HG03064 (cell line): ENCODE data around the gene FNDC4.
"Not testable (repeated sequence)": the region's sequence is repeated elsewhere in the genome, so short reads cannot be mapped to it uniquely, and the experiment has no call there.

Experiments
- ATAC-seq: cut with Tn5 transposase; IDR thresholded peaks from one replicate; pipeline ENCODE4 v1.9.1; 2021; ENCODE audit warnings: low read depth; ENCODE audit not compliant: unreplicated experiment

FNDC4 gene

DNA sequence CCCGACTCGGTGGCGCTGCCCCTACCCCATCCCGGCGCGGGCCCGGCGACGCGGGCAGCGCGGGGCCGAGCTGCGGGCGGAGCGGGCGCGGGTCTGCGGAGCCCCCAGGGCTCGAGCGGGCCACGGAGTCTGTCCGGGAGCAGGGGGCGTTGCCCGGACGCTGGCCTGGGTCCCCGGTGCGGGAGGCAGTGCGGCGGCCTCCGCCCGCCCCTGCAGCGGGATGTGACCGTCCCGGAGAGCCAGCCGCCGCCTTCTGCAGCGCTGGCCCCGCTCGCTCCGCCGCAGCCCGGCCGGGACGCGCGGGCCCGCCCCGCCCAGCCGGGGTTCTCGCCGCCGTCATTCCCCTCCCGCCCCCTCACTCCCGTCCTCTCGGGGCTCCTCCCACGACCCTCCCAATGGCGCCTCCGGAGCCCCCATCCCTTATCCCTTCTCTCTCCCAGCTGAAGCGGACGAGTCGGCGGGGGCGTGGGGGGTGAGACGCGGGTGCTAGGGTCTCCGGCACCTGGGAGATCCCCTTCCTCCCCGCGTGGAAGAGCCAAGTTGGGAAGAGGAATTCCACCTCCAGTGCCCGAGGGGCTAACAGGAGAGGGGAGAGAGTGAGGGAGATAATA is at the start of gene FNDC4:
Gene FNDC4 (minus strand): TSS at position 257 of the 611 bp plus-strand sequence. CDS start 521 bp downstream, outside the sequence.
- no peak for ATAC-seq

DNA sequence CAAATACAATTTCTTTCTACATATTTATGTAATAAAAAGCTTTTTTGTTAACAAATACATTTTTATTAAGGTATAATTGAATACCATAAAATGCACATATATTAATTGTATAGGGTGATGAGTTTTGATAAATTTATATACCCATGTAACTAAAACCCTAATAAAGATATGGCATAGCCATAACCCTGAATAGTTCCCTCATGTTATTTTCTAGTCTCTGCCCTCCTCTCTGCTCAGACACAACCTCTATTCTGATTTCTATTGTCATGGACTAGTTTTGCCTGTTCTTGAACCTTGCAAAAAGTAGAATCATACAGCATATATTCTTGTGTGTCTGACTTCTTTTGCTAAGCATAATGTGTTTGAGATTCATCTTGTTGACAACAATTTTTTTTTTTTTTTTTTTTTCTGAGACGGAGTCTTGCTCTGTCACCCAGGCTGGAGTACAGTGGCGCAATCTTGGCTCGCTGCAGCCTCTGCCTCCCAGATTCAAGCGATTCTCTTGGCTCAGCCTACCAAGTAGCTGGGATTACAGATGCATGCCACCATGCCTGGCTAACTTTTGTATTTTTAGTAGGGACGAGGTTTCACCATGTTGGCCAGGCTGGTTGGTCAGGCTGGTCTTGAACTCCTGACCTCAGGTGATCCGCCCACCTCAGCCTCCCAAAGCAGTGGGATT is 49.3 kb upstream of the FNDC4 start:
- no peak for ATAC-seq

- not testable (repeated sequence) for ATAC-seq
Observed at GRCh38 chr2:27539649-27540048, 44.6 kb upstream of the FNDC4 start.

- not testable (repeated sequence) for ATAC-seq
Observed at GRCh38 chr2:27538839-27539450, 43.9 kb upstream of the FNDC4 start.

DNA sequence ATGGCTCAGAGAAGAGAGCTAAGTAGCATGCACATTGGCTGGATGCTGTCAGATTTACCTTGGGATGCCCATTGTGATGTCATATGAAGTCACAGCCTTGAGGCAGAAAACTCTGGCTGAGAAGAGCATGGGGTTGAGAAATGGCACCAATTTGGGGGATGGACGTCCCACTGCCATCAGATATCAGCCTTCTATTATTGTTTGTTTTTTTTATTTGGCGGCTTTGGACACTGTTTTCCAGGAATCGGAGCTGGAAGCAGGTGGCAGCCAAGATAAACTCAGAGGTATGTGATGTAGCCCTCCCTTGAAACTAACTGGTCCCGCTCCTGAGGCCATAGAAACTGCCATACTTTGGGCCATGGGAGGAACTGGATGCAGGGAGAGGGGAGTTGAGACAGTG is 42.3 kb upstream of the FNDC4 start:
- no peak for ATAC-seq

GRCh38 chr2:27531983-27532382 is 37.0 kb upstream of the FNDC4 start:
- no peak for ATAC-seq

- no peak for ATAC-seq
Observed at GRCh38 chr2:27527182-27527581, 32.2 kb upstream of the FNDC4 start.

- no peak for ATAC-seq
Observed at GRCh38 chr2:27522400-27522945, 27.5 kb upstream of the FNDC4 start.

GRCh38 chr2:27520316-27520715 is 25.3 kb upstream of the FNDC4 start:
- no peak for ATAC-seq

- no peak for ATAC-seq
Observed at GRCh38 chr2:27518782-27519113, 23.7 kb upstream of the FNDC4 start.

DNA sequence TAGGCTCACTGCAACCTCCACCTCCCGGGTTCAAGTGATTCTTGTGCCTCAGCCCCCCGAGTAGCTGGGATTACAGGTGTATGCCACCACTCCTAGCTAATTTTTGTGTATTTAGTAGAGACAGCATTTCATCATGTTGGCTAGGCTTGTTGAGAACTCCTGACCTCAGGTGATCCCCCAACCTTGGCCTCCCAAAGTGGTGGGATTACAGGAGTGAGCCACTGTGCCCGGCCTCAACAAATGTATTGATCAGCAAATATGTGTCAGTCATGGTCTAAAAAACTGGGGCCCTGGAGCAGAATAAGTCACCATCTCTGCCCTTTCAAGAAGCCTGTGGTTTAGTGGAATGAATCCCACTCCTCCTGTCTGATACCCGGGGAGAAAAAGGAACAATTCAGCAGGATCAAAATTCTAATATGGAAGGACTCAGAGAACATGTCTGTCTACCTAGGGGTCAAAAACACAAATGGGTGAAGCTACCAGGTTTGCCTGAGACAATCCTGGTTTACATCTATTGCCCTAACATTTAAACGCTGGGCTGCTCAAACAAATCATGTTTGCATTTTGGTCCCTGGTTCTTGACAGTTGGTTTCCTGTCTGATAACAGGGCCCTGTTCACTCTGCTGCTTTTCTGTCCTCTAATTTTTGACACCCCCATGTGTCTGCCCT is 23.2 kb upstream of the FNDC4 start:
- no peak for ATAC-seq

- no peak for ATAC-seq
Observed at GRCh38 chr2:27509326-27509725, 14.3 kb upstream of the FNDC4 start.

- ATAC-seq: no peak
Observed at GRCh38 chr2:27507293-27507692, 12.3 kb upstream of the FNDC4 start.

DNA sequence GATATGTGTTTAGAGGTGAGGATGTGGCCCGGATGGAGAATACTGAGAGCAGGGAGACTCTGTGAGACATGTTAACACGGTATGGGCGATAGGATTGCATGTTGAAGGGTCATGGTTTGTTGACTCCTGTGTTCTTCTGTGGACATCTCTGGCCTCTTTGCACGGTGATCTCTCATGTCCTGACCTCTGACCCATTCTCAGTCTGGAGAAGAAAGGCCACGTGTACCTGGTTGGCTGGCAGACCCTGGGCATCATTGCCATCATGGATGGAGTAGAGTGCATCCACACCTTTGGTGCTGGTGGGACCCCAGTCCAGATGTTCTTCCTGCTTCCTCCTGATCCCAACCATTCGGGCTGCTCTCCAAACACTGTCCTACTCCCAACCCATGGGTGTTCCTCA is 11.6 kb upstream of the FNDC4 start:
- ATAC-seq: no peak

DNA sequence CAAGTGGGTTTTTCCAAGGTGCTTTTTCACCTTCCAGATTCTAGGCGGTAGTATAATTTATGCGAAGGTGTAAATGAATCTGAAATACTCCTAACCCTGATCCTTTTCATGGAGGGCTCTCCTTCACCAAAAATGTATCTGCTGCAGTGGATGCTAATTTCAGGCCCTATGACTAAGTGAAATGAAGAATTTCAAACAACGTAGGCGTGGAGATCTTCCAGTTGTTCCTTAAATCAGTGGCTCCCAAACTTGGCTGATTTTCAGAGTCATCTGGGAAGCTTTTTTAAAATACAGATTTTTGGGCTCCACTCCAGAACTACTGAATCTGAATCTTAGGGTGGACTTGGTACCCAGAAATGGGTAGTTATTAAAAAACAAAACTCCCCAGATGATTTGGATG is 7.1 kb upstream of the FNDC4 start:
- no peak for ATAC-seq

GRCh38 chr2:27501042-27501441 is 6.0 kb upstream of the FNDC4 start:
- ATAC-seq: no peak

DNA sequence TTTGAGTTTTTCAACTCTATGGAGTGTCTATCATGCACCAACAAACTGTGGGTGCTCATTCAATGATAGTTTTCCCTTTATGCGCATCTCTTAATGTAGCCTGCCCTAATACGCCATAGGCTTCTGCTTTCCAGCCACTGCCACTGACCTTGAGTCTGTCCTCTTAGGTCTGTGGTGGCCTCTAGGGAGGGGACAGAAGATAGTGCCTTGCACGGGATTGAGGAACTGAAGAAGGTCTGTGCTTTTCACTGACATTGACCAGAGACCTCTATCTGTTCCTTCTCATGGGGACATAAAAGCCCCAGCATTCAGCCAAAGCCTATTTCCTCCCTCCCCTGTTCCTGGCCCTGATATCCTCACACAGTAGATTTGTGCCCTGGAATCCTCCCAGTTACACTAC is 4.0 kb upstream of the FNDC4 start:
- no peak for ATAC-seq

- no peak for ATAC-seq
Observed at GRCh38 chr2:27497288-27497627, 2.3 kb upstream of the FNDC4 start.

DNA sequence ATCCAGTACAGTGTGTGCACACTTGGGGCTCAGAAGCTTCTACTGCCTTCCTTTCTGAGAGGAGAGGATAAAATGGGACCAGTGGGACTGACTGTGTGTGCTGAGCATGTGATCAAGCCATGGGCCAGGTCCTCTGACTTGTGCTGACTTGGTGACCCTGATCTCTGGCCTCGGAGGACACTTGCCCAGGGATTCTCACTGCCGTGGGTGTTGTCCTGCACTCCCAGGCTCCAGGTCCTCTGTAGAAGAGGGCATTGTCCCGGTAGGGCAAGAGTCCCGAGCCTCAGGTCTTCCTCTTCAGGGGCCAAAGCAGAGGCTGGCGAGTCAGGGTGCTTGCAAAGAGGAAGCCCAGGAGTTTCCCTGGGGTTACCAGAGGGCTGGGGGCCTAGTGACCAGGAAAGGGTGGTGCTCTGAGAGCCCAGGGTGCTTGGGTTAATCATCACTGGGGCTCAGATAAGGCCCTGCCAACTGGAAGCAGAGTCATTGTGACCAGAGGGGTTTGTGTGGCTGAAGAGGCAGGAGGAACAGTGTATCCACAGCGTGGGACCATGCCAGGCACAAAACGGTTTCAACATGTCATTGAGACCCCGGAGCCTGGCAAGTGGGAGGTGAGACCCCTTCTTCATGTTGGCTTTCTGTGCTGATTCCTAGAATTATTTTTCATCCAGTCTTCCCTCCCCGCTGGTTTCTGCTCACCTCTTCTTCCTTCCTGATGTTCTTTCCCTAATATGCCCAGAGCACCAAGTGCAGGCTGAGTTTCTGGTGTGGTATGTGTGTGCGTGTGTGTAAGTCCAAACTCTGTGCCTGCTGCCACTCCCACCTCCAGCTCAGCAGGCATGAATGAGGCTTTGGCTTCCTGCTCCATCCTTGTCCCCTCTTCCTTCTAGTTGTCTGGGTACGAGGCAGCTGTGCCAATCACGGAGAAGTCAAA is 1.6 kb upstream of the FNDC4 start, which contains the start of gene GCKR:
Gene GCKR (plus strand): TSS at position 483 of the 931 bp plus-strand sequence. CDS start 66 bp downstream, at position 549.
- ATAC-seq: no peak

DNA sequence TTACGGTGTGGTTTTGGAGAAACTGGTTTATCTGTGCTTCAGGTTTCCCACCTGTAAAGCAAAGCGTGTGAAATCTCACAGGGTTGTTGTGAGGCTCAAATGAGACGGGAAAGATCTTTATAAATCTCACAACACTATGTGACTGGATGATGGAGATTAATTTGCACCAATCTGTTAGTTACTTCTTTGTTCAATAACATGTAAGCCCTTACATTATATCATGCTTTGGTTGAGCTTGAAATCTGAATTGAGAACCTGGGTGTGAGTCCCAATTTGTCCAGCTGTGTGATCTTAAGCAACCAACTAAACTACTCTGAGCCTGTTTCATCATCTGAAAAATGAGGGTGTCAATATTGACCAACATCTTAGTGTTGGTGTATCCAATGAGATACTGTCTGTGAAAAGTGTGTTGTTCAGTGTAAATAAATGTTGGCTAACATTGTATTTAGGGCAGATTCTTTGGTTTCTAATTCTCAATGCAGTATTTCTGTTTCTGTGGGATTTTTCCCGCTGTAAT is 898 bp upstream of the FNDC4 start:
- no peak for ATAC-seq
